C4-2B (cell line): ENCODE data around the gene COX18.
A peak's percentile ranks its signal among the peaks of the same experiment; 100 is the strongest.

Experiments
- H3K27ac ChIP-seq: fragments of 450-650 bp; 2 replicates; pipeline ENCODE4 v1.5.1; 2017
- ZFX ChIP-seq: fragments of 450-650 bp; IDR thresholded peaks from 2 replicates; pipeline ENCODE4 v1.6.1; 2017
- TF ChIP-seq, protein P1 (sequence below): fragments of 450-650 bp; conservative IDR thresholded peaks from 2 replicates; pipeline ENCODE4 v1.5.1; 2017; ENCODE audit warnings: mild to moderate bottlenecking

Gene COX18

DNA sequence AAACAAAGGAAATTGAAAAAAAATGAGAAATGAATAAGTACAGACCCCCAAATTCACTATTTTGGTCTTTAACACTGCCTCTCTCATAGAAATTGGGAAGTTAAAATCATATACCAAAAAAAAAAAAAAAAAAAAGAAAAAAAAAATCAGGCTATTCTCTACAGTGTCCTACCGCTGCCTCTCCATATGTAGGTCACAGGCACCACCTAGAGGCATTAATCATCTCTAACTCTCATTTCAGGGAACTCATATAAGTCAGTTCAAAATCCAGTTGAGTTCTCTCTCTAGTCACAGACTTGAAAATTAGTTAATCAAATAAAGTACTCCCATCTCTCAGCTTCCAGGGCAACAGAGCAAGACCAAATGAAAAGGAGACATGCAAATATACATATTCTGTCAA lies 47.9 kb downstream of the COX18 start:
- no peak overlapping the region for H3K27ac ChIP-seq
- TF ChIP-seq, protein P1, sequence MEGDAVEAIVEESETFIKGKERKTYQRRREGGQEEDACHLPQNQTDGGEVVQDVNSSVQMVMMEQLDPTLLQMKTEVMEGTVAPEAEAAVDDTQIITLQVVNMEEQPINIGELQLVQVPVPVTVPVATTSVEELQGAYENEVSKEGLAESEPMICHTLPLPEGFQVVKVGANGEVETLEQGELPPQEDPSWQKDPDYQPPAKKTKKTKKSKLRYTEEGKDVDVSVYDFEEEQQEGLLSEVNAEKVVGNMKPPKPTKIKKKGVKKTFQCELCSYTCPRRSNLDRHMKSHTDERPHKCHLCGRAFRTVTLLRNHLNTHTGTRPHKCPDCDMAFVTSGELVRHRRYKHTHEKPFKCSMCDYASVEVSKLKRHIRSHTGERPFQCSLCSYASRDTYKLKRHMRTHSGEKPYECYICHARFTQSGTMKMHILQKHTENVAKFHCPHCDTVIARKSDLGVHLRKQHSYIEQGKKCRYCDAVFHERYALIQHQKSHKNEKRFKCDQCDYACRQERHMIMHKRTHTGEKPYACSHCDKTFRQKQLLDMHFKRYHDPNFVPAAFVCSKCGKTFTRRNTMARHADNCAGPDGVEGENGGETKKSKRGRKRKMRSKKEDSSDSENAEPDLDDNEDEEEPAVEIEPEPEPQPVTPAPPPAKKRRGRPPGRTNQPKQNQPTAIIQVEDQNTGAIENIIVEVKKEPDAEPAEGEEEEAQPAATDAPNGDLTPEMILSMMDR, result peak; percentile 77
- TF ChIP-seq ZFX, result no peak

DNA sequence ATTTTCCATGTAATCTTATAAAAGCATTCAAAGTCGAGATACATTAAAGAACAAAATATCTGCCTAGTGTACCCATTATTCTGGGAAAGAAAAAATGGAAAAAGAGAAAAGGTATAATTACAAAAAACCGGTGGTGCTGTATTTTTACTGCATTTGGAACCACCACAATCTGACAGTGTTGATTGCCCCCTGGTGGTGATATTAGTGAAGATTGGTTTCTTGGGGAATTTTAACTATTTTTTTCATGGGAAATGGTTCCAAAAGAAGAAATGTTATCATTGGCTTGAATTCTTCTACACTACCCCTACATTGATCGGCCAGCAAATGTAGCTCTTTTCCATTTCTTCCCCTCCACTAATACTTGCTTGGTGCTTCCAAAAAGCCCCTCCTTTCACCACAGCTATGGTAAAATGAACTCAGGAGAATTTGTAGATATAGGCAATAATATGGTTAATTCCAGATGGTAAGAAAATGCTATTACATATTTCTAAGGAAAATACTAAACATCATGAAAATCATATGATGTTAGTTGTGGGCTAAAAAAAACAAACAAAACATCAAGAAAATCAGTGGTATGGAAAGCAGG lies 50.0 kb downstream of the COX18 start:
- TF ChIP-seq ZFX, result no peak
- TF ChIP-seq, protein P1, result peak; percentile 76

DNA sequence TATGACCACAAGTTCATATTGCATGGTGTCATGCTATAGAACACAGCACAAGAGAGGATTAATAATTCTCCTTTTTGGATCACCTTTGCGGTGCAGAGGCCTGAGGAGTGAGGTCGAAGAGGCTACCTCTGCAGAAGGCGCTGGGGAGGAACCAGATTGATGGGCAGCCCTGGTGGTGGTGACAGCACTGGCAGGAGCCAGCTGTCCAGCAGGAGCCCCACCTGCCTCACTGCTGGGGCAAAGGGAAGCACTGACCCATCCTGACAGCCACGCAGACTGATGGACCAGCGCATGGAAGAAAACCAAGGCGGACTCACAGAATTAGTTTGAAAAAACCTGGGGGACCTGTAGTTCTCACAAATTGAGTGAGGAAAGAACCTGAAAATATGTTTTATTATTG lies 50.9 kb downstream of the COX18 start:
- H3K27ac ChIP-seq, result no peak overlapping the region
- TF ChIP-seq ZFX, result no peak
- TF ChIP-seq, protein P1, result no peak

More for the DNA sequence above, 50.0 kb downstream of the COX18 start:
- H3K27ac ChIP-seq, result no peak overlapping the region

DNA sequence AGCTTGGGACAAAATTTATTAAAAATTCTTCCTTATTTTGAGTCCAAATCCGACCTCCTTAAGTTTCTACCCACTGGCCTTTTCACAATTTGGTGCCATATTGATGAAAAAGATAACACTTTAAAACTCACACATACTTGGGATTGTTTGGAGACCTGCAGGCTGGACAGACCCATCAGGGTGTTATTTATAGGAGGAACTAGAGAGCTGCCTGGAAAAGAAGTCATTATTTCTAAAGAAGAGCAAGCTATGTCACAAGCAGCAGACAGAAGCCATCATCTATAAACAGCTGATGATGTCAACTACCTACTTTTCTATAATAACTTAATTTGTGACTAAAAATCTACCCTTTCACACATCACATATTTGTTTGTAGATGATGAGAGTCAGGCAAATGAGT lies 56.2 kb downstream of the COX18 start:
- TF ChIP-seq, protein P1, result no peak
- no peak for TF ChIP-seq ZFX
- no peak overlapping the region for H3K27ac ChIP-seq

DNA sequence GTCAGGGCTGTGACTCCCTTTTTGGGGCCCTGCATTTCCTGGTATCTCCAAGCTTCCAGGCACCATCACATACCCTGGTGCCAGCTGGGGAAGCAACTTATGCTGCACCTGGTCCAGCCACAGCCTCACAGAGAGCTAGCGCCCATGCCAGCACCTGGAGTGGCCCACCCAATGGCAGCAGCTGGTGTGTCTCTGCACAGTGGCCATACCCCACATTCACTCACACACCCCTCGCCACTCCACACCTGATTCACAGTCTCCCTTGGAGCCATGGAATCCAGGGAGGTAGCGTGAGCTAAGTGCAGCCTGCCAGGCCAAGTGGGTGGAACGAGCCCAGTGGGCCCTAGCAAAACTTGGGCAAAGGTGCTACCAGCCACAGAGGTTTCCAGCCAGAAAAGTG lies 56.8 kb downstream of the COX18 start:
- no peak for TF ChIP-seq ZFX
- TF ChIP-seq, protein P1, result no peak
- H3K27ac ChIP-seq, result no peak overlapping the region

DNA sequence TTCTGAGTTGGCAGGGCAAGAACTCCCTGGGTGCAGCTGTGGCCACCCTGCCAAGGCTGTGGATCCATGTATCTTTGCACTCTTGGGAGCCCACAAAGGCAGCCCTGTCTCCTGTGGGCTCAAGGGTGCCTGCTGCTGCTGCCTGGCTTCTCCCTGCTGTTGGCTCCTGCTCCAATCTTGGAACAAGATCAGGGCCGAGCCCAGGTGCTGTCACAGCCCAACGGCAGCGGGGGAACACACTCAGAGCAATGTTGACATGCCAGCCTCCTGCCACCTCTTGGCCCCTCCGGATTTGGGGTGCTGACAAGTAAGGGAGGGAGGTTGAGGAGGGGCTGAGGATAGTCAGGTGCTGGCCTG lies 57.9 kb downstream of the COX18 start:
- no peak for TF ChIP-seq ZFX
- TF ChIP-seq, protein P1, result no peak
- no peak overlapping the region; the same call in 1 of the 2 replicates for H3K27ac ChIP-seq

DNA sequence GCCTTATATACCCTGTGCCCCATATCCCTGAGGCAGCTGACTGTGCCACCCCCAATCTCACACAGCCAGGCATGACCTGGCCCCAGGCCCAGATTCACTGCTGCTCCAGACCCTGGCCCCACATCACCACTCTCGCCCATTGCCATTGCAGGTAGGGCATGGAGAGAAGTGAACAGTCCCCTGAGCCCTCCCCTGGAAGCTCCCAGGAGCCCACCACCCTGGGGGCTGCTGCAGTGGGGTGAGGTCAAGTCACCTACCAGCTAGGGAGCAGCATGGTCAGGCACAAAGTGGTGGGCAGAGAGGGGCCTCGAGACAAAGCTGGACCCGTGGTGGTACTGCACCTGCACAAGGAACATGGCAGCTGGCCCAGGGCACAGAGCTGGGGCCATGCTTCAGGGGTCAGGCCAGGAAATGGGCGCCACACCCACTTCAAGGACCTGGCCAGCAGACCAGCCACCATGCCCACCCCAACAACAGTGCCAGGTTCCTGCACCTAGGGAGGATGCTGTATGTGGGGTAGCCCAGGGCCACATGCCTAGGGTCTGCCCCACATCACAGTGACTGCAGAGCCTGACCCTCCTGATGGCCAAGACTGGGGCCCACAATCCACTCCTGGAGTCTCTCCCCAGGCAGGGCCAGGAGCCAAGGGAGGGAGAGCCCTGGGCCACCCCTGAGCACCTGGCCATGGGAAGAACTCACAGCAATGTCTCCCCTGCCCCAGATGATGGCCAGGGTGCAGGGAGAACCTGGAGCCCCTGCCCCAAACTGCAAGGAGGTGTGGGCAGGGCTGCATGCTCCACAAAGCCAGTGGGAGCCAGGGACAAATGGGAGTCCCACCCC lies 58.5 kb downstream of the COX18 start:
- TF ChIP-seq, protein P1, result no peak
- TF ChIP-seq ZFX, result no peak
- H3K27ac ChIP-seq, result no peak overlapping the region; the same call in 1 of the 2 replicates
